ENCODE data around the gene RNASEH1.

Gene RNASEH1

DNA sequence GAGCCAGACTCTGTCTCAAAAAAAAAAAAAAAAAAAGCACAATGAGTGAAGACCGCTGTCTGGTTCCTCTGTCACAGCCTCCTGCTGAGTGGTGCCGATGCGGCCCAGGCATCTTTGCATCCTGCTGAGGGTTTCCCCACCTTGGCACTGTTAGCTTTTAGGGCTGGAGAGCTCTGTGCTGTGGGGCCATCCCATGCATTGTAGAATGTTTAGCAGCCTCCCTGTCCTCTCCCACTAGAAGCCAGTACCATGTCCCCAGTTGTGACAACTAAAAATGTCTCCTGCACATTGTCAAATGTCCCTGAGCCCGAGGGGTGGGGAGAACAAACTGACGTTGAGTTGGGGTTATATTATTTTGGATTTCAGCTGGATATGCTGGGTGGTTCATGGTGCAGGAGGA is 28.9 kb upstream of the RNASEH1 start:
- TF ChIP-seq, protein P1, sequence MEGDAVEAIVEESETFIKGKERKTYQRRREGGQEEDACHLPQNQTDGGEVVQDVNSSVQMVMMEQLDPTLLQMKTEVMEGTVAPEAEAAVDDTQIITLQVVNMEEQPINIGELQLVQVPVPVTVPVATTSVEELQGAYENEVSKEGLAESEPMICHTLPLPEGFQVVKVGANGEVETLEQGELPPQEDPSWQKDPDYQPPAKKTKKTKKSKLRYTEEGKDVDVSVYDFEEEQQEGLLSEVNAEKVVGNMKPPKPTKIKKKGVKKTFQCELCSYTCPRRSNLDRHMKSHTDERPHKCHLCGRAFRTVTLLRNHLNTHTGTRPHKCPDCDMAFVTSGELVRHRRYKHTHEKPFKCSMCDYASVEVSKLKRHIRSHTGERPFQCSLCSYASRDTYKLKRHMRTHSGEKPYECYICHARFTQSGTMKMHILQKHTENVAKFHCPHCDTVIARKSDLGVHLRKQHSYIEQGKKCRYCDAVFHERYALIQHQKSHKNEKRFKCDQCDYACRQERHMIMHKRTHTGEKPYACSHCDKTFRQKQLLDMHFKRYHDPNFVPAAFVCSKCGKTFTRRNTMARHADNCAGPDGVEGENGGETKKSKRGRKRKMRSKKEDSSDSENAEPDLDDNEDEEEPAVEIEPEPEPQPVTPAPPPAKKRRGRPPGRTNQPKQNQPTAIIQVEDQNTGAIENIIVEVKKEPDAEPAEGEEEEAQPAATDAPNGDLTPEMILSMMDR (conservative IDR thresholded peaks at IDR 0.05), result no peak
- H3K27ac ChIP-seq, result no peak overlapping the region

DNA sequence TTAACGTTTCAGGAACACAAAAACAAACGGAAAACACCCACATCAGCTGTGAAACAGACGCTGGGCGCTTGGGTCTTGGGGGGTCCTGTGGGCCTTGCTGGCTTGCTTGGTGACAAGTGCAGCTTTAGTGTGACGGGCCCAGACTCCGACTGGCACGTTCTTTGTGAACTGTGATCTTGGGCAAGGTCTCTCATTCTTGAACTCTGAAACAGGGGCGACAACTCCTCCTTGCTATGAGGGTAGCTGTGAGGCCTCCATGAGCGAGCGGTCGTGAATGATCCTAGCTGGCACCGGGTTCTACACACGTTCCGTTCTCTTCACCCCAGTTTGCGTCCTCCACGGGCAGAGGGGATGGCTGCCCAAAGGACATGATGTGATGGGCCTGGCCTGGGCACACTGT is 28.1 kb upstream of the RNASEH1 start:
- peak overlapping the region; percentile 84 for H3K27ac ChIP-seq
- TF ChIP-seq, protein P1 (conservative IDR thresholded peaks at IDR 0.05), result no peak

DNA sequence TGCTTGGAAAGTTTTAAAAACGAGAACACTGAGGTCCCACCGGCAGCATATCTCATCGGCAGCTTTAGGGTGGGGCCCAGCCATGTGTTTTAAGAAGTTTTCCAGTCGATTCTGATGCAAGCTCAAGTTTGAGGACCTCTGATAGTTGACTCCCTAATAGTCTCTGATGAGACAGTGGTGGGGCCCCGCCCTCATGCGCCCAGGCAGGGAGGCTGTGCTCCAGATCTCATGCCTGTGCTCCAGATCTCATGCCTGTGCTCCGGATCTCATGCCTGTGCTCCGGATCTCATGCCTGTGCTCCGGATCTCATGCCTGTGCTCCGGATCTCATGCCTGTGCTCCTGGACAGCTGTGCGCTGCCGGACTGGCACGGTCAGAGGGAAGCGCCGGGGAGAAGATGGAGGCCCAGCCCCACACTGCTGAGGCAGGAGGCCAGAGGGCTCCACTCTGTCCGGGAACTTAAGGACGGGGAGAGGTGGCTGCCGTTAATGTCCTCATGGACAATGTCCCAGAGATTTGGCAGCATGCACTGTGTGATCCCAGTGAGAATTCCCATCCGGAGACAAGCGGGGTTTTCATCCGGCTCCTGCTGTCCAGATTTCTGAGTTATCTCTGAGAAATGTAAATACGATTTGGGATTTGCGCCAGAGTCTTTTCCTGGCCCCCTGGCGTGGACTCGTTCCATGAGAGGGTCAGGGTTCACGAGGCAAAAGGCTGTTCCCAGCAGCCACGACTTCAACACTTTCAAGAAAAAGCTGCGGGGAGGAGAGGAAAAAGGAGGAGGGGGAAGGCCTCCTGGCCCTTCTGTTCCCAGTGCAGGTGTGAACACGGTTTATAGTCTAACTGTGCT is 27.4 kb upstream of the RNASEH1 start:
- peak overlapping the region; percentile 84 for H3K27ac ChIP-seq
- TF ChIP-seq, protein P1 (conservative IDR thresholded peaks at IDR 0.05), result no peak

DNA sequence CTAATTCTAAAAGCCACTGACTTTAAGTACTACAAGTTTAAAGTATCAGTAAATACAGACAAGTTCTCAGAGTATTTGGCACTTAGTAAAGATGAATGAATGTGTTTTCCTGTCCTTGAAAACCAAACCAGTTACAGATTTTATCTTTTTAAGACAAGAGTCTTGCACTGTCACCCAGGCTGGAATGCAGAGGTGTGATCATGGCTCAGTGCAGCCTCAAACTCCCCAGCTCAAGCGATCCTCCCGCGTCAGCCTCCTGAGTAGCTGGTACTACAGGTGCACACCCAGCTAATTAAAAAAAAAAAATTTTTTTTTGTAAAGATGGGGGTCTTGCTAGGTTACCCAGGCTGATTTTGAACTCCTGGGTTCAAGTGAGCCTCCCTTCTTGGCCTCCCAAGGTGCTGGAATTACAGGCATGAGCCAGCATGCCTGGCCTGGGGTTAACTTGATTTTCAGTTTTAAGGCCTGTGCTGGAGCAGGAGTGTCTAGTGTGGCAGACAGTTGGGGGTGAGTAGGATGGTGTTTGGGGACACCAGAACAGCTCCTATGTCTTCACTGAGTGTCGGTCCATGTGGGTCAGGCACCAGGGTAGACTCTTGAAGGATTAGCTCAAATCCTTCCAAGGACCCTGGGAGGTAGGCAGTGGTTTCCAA is 26.6 kb upstream of the RNASEH1 start:
- TF ChIP-seq, protein P1 (conservative IDR thresholded peaks at IDR 0.05), result no peak
- peak overlapping the region; percentile 84 for H3K27ac ChIP-seq

DNA sequence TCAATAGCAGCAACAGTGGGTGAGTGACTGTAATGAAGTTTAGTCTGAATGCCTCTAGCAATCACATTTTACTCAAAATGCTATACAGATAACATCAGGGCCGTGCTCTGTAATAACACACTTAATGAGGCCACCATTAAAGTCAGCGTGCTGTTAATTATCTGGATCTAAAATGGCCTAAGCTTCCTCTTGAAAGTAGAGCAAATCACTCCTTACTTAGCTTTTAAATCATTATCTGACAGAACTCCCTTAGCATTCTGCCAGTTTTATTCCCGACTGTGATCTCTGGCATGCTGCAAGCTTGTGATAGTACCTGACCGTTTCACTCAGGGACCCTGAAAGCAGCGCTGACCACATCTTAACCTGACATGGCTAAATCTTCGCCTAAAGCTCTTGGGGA is 25.9 kb upstream of the RNASEH1 start:
- TF ChIP-seq, protein P1 (conservative IDR thresholded peaks at IDR 0.05), result no peak
- peak overlapping the region; percentile 84 for H3K27ac ChIP-seq

DNA sequence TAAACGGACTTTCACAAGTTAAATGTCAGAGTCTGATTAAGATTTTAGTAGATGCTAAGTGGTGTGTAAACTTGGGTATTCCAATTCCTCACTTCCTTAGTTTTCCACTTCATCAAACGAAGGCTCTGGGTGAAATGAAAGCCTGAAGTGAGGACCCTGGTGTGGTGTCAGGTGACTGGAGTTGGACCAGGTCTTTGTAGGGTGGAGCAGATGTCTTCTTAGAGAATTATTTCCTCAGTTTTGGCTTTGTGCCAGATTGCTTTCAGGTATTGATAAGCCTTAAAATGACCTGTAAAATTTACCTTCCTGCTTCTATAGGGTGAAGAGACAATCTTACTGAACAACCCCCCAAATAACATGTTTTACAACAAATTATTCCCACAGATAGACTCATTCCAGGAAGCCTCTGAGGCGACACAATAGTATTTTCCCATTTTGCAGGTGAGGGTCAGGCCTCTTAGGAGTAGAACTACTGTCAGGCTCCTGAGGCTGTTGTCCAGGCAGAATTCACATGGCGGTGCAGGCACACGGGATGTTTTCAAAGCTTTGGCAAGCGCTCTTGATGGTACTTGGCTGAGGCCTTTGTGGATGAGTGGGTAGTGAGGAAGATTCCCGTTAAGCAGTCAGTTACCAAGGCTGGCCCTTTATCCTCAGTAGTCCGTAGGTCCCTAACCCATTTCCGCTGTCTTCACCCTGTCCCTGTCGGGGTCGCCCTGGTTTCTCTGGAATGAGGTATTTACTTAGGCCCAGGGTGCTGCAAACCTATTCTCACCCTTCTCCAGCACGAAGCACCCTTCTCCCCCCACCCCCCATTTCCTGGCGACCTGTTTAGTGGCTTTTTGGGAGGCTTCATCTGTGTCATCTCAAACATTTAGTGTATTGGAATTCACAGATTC is 23.5 kb upstream of the RNASEH1 start:
- TF ChIP-seq, protein P1 (conservative IDR thresholded peaks at IDR 0.05), result no peak
- peak overlapping the region; percentile 23; the same call in 1 of the 2 replicates for H3K27ac ChIP-seq

DNA sequence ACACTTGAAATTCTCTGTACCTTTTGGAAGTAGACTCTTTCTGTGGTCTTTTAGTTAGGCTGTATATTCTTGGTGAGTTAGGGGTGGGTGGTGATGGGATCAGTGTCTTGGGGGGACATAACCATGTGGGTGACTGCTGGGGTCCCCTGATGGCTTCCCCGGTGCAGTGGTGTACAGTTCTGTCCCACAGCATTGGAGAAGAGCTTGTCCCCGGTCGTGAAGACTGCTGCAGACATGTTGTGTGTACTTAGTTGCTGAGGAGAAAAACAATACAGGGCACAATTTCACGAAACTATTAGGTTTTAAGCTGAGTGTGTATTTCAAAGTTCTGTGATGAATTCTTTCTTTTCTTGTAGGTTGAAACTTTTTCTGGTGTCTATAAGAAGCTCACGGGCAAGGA is 22.3 kb upstream of the RNASEH1 start:
- peak overlapping the region; percentile 89; the same call in 1 of the 2 replicates for H3K27ac ChIP-seq
- TF ChIP-seq, protein P1 (conservative IDR thresholded peaks at IDR 0.05), result no peak

Measured in VCaP (cell line).